ENCODE measurements around the gene BEND7.

DNA sequence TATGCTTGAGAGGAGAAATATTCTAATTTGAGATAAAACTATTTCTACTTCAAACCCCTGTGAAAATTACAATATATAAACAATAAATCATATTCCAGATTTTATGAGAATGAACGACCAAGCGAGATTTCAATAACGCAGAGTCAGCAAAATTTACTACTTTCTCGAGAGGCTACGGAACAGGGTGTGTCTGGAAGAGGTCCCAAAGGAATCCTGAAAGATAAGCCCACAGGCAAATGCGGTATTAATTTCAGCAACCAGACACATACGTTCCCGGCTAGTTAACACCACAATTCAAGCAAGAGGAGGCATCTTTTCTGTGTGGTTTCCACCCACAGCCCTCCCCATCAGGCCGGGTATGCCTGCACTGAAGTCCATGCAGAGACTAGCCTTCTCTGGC lies 26.4 kb downstream of the BEND7 start:
- TF ChIP-seq, protein P1, sequence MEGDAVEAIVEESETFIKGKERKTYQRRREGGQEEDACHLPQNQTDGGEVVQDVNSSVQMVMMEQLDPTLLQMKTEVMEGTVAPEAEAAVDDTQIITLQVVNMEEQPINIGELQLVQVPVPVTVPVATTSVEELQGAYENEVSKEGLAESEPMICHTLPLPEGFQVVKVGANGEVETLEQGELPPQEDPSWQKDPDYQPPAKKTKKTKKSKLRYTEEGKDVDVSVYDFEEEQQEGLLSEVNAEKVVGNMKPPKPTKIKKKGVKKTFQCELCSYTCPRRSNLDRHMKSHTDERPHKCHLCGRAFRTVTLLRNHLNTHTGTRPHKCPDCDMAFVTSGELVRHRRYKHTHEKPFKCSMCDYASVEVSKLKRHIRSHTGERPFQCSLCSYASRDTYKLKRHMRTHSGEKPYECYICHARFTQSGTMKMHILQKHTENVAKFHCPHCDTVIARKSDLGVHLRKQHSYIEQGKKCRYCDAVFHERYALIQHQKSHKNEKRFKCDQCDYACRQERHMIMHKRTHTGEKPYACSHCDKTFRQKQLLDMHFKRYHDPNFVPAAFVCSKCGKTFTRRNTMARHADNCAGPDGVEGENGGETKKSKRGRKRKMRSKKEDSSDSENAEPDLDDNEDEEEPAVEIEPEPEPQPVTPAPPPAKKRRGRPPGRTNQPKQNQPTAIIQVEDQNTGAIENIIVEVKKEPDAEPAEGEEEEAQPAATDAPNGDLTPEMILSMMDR (IDR thresholded peaks at IDR 0.05; ENCODE audit: low read depth, low read length): no peak
- no peak for TF ChIP-seq POLR2A (IDR thresholded peaks at IDR 0.05; ENCODE audit: extremely low read depth, insufficient read length)
- TF ChIP-seq, protein P2, sequence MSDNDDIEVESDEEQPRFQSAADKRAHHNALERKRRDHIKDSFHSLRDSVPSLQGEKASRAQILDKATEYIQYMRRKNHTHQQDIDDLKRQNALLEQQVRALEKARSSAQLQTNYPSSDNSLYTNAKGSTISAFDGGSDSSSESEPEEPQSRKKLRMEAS (IDR thresholded peaks at IDR 0.05; ENCODE audit: low read depth, low read length): no peak

All from NB4 (cell line).